Measurements from ENCODE around the gene RBX1. TPM values are rescaled to one million over a fixed set of nuclear protein-coding genes. Genes with fewer than 3 reads are reported as not detected.
"Not testable (repeated sequence)": the region's sequence is repeated elsewhere in the genome, so short reads cannot be mapped to it uniquely, and the experiment has no call there.

The RBX1 gene
- 62.8 and 68.1 TPM in 2 replicates for total RNA-seq (ENCODE audit: low replicate concordance)
- long read RNA-seq, transcript RBX1-201 (5 exons, 1,188 nt) = major isoform, 81 of 87 reads
- long read RNA-seq, partial matches to known transcripts = 0 of 87 reads
- long read RNA-seq, other reads (novel, unspliced or antisense) = 5 of 87 reads

DNA sequence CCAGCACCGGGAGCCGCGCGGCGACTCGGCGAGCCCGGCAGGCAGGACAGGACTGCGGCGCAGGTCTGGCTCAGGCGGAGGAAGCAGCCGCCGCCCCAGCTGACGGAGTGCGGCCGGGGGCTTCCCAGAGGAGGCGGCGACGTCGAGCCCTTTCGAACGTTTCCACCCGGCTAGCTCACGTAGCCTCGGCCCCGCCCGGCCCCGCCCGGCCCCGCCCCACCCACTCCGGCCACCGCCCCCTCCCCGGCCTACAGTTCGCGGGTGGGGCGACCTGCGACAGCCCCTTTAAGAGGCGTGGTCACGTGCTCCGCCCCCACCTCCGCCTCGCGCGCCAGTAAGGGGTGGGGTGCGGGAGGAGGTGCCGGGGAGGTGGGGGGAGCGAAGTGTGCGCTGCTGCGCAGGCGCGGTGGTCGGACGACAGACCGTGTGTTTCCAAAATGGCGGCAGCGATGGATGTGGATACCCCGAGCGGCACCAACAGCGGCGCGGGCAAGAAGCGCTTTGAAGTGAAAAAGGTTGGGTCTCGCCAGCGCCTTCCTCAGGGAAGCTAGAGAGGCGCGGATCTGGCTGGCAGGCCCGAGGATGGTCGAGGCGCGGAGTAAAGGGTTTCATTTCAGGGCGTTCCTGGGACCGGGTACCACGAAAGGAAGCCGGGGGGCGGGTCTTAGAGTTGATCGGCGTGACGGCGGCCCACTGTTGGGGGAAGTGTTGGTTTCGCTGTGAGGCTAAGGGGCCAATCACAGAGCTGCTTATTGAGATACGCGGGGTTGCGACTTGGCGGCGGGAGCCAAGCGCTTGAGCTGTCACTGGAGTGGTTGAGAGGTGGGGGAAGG lies at the start of gene RBX1:
Gene RBX1, plus strand, starts transcription at position 417 of the 833 bp plus-strand sequence. Its CDS starts 21 bp downstream, at position 438.
- Mint-ChIP-seq H3K27ac (peak within 1 kb of the TSS; percentile 100), H3K4me3 (peak within 1 kb of the TSS; percentile 100), H3K9me3 (no peaks in the 10 kb centered on the region), H3K36me3 (peaks cover 14% of the 10 kb centered on the region), H3K4me1 (ENCODE audit: unreplicated experiment) (peaks cover 9% of the 10 kb centered on the region), H3K27me3 (no peaks in the 10 kb centered on the region)
- TF ChIP-seq, protein P1, sequence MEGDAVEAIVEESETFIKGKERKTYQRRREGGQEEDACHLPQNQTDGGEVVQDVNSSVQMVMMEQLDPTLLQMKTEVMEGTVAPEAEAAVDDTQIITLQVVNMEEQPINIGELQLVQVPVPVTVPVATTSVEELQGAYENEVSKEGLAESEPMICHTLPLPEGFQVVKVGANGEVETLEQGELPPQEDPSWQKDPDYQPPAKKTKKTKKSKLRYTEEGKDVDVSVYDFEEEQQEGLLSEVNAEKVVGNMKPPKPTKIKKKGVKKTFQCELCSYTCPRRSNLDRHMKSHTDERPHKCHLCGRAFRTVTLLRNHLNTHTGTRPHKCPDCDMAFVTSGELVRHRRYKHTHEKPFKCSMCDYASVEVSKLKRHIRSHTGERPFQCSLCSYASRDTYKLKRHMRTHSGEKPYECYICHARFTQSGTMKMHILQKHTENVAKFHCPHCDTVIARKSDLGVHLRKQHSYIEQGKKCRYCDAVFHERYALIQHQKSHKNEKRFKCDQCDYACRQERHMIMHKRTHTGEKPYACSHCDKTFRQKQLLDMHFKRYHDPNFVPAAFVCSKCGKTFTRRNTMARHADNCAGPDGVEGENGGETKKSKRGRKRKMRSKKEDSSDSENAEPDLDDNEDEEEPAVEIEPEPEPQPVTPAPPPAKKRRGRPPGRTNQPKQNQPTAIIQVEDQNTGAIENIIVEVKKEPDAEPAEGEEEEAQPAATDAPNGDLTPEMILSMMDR (conservative IDR thresholded peaks at IDR 0.05) = no peak
- peak; percentile 98 for DNase-seq (ENCODE audit: extremely low spot score, unreplicated experiment)

DNA sequence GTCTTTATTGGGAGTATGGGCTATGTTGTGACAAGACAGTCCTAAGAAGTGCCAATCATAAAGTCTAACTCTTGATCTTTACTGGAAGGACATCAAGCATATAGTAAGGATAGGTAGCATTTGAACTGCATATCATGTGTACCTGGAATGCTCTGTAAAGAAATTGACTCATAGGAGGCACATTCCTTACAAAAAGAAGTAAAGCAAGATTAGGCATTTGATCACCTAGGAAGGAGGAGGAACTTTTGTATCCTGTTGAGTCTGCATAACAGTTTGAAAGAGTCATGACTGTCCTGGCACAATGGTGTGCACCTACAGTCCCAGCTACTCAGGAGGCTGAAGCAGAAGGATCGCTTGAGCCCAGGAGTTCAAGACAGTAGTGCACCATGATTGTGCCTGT lies 47.1 kb upstream of the RBX1 start:
- TF ChIP-seq, protein P1 (conservative IDR thresholded peaks at IDR 0.05) = no peak

DNA sequence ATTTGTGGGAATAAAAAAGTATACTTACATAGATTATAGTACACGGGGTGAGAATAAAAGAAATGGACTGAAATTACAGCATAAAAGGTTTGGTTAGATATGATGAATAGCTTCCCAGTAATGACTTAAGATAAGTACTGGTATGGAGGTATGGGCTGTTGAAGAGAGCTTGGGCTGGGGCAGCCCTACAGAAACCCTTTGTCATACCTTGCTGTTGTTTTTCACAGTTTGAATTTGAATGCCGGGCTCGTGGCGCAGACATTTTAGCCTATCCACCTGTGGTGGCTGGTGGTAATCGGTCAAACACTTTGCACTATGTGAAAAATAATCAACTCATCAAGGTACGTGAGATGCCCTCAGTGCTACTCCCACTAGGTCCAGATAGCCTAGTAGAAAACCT lies 42.3 kb upstream of the RBX1 start:
- H3K27ac Mint-ChIP-seq = no peak overlapping the region
- no peaks in the 10 kb centered on the region for H3K27me3 Mint-ChIP-seq
- H3K4me3 Mint-ChIP-seq = no peak overlapping the region
- H3K9me3 Mint-ChIP-seq = no peaks in the 10 kb centered on the region
- peaks cover 14% of the 10 kb centered on the region for H3K36me3 Mint-ChIP-seq
- no peaks in the 10 kb centered on the region for H3K4me1 Mint-ChIP-seq (ENCODE audit: unreplicated experiment)
- TF ChIP-seq, protein P1 (conservative IDR thresholded peaks at IDR 0.05) = no peak
- DNase-seq (ENCODE audit: extremely low spot score, unreplicated experiment) = no peak

More for the DNA sequence above, 47.1 kb upstream of the RBX1 start:
- peaks cover 12% of the 10 kb centered on the region for H3K36me3 Mint-ChIP-seq
- no peak for DNase-seq (ENCODE audit: extremely low spot score, unreplicated experiment)
- no peaks in the 10 kb centered on the region for H3K27me3 Mint-ChIP-seq
- no peak overlapping the region for H3K27ac Mint-ChIP-seq
- no peak overlapping the region for H3K4me3 Mint-ChIP-seq
- H3K4me1 Mint-ChIP-seq (ENCODE audit: unreplicated experiment) = peaks cover 2% of the 10 kb centered on the region
- no peaks in the 10 kb centered on the region for H3K9me3 Mint-ChIP-seq

DNA sequence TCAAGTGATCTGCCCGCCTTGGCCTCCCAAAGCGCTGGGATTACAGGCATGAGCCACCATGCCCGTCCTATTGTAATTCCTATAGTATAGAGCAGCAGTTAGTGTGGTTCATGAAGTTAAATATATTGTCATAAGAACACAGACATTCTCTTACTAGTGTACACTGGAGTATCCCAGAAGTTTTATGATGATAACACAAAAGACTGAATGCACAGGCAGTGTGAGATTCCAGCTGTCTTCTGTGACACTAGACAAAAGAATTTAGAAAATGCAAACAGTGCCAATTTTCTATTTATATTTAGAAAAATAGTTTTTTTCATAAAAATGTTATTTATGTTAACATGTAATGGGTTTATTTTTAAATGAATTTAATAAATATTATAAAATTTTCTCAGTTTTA lies 39.4 kb upstream of the RBX1 start:
- DNase-seq (ENCODE audit: extremely low spot score, unreplicated experiment) = no peak
- H3K4me1 Mint-ChIP-seq (ENCODE audit: unreplicated experiment) = no peaks in the 10 kb centered on the region

DNA sequence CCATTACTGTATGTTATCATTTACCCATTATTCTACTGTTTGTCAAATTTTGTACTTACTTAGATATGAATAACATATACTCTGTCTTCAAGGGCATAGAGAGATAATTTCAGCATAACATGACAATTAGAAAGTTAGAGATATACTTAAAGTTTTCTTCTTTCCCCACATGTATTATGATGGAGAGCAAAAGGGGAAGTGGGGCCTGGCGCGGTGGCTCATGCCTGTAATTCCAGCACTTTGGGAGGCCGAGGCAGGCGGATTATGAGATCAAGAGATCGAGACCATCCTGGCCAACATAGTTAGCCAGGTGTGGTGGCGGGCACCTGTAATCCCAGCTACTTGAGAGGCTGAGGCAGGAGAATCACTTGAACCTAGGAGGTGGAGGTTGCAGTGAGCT lies 38.2 kb upstream of the RBX1 start:
- not testable (repeated sequence) for H3K4me3 Mint-ChIP-seq; H3K27ac Mint-ChIP-seq; H3K27me3 Mint-ChIP-seq; H3K9me3 Mint-ChIP-seq; H3K36me3 Mint-ChIP-seq; DNase-seq (ENCODE audit: extremely low spot score, unreplicated experiment); H3K4me1 Mint-ChIP-seq (ENCODE audit: unreplicated experiment)

More for the DNA sequence above, 39.4 kb upstream of the RBX1 start:
- Mint-ChIP-seq H3K4me3 (no peak overlapping the region), H3K36me3 (peaks cover 12% of the 10 kb centered on the region), H3K27me3 (no peaks in the 10 kb centered on the region), H3K27ac (no peak overlapping the region), H3K9me3 (no peaks in the 10 kb centered on the region)
- TF ChIP-seq, protein P1 (conservative IDR thresholded peaks at IDR 0.05) = no peak

DNA sequence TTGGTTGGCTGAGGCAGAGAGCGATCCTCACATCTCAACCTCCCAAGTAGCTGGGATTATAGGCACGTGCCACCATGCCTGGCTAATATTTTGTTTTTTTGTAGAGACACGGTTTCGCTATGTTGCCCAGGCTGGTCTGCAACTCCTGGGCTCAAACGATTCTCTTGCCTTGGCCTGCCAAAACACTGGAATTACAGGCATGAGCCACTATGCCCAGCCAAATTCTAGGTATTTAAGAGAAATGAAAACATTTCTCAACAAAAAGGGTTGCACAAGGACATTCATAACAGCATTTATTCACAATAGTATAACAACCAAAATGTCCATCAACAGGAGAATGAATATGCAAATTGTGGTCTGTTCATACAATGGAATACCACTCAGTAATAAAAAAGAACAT lies 31.7 kb upstream of the RBX1 start:
- no peaks in the 10 kb centered on the region for H3K4me1 Mint-ChIP-seq (ENCODE audit: unreplicated experiment)
- no peak for DNase-seq (ENCODE audit: extremely low spot score, unreplicated experiment)
- H3K27me3 Mint-ChIP-seq = no peaks in the 10 kb centered on the region
- H3K4me3 Mint-ChIP-seq = no peak overlapping the region
- H3K36me3 Mint-ChIP-seq = peaks cover 5% of the 10 kb centered on the region
- TF ChIP-seq, protein P1 (conservative IDR thresholded peaks at IDR 0.05) = no peak
- H3K9me3 Mint-ChIP-seq = no peaks in the 10 kb centered on the region
- no peak overlapping the region for H3K27ac Mint-ChIP-seq
